Vagina (tissue), 2 donors: ENCODE results near the gene LRFN4. TPM values are rescaled to one million over a fixed set of nuclear protein-coding genes. Genes with fewer than 3 reads are reported as not detected.

Experiments
- DNase-seq, 2 donors: peaks; one replicate each; pipeline ENCODE4 v3.0.0-alpha.2; 2017; ENCODE audit errors: extremely low spot score in 2 of 2
- H3K27ac ChIP-seq: fragments of 200-600 bp; sonication (generic); one replicate; pipeline ENCODE4 v1.5.1; 2019
- H3K27me3 ChIP-seq: fragments of 200-600 bp; sonication (generic); one replicate; pipeline ENCODE4 v1.5.1; 2019
- H3K36me3 ChIP-seq, 2 donors: fragments of 200-600 bp; sonication (generic); one replicate each; pipeline ENCODE4 v1.5.1; 2017 to 2019
- H3K4me1 ChIP-seq: fragments of 200-600 bp; sonication (generic); one replicate; pipeline ENCODE4 v1.5.1; 2019
- H3K4me3 ChIP-seq, 2 donors: fragments of 200-600 bp; sonication (generic); 1 replicate in 1 of 2; 2 replicates in 1 of 2; pipeline ENCODE4 v1.5.1; 2016 to 2019
- H3K9me3 ChIP-seq: fragments of 200-600 bp; sonication (generic); one replicate; pipeline ENCODE4 v1.5.1; 2019
- CTCF ChIP-seq, 3 experiments: fragments of 450-650 bp in 2 of 3; fragments of 200-600 bp in 1 of 3; sonication (generic) in 1 of 3; IDR thresholded peaks; one replicate each; pipeline ENCODE4 v1.5.1; 2017 to 2019; ENCODE audit warnings: antibody characterized with exemption in 3 of 3, mild to moderate bottlenecking in 2 of 3, moderate library complexity in 2 of 3
- POLR2A ChIP-seq, 2 donors: fragments of 450-650 bp; IDR thresholded peaks; one replicate each; pipeline ENCODE4 v1.6.1; 2017; ENCODE audit warnings: antibody characterized with exemption in 2 of 2, mild to moderate bottlenecking in 2 of 2, moderate library complexity in 2 of 2
- POLR2AphosphoS5 ChIP-seq, 2 donors: sonication (generic); formaldehyde crosslinking; IDR thresholded peaks; one replicate each; pipeline ENCODE4 v1.9.0; 2017; ENCODE audit warnings: antibody characterized with exemption in 2 of 2, mild to moderate bottlenecking in 2 of 2, low read depth in 1 of 2; ENCODE audit not compliant: insufficient read depth in 1 of 2
- intact Hi-C: fragments of 100-400 bp; cut with DNase I; formaldehyde crosslinking; loops from one replicate; pipeline ENCODE4 v1.15.1; 2023
- total RNA-seq: library from RNA; depleted of rRNA; stranded (reverse); fragments of >200 nt; gene quantifications from one replicate; pipeline ENCODE4 v1.2.3, GENCODE V29; 2016

Gene LRFN4
- total RNA-seq, 1 donor from 2014 or later, result 8.1 TPM

GRCh38 chr11:66860449-66860831 is 3.6 kb downstream of the LRFN4 start:
- Histone ChIP-seq H3K4me1 (peaks cover 12% of the 10 kb centered on the region), H3K27me3 (no peaks in the 10 kb centered on the region), H3K27ac (no peak overlapping the region), H3K36me3 (no peaks in the 10 kb centered on the region), H3K9me3 (no peaks in the 10 kb centered on the region), H3K4me3 (no peak overlapping the region)
- TF ChIP-seq POLR2A (IDR thresholded peaks at IDR 0.05) (no peak), CTCF (IDR thresholded peaks at IDR 0.05) (no peak), POLR2AphosphoS5 (IDR thresholded peaks at IDR 0.05; ENCODE audit: insufficient read depth in 1 of 2, low read depth in 1 of 2) (no peak)
- intact Hi-C loops, result no loop called here
- no peak for DNase-seq

DNA sequence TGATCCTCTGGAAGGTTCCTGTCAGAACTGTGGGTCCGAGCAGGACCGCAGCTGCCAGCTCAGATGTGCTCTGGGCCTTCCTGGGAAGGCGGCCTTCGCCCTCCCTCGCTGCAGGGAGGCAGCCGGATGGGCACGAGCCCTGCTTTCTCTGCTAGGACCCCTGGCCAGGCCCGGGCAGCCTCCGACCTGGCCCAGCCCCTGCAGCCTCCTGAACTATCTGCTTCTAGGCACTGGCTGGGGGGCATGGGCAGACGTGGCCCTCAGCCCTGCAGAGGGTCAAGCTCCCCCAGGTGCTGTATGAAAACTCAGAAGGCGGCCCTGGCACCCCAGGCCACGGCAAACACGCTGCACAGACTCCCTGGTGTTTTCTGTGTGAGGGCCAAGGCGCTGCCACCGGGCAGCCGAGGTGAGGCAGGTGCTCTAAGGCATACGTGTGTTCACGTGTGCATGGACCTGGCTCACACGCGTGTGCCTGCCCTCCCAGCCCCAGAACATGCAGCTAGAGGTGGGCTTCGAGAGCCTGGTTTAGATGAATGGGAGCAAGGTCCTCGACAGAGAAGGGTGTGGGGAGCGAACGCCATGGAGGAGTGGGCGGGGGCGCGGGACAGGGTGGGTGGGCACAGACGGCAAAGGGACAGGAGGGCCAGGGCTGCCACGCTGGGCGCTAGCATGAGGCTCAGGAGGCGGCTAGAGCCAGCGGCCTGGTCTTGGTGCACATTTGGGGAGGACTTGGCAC is 4.3 kb downstream of the LRFN4 start:
- intact Hi-C loops, result no loop called here
- Histone ChIP-seq H3K4me3 (no peak overlapping the region), H3K9me3 (no peaks in the 10 kb centered on the region), H3K27me3 (no peaks in the 10 kb centered on the region), H3K4me1 (peaks cover 7% of the 10 kb centered on the region), H3K36me3 (no peaks in the 10 kb centered on the region), H3K27ac (no peak overlapping the region)
- no peak for DNase-seq
- TF ChIP-seq POLR2AphosphoS5 (IDR thresholded peaks at IDR 0.05; ENCODE audit: insufficient read depth in 1 of 2, low read depth in 1 of 2) (no peak), POLR2A (IDR thresholded peaks at IDR 0.05) (no peak), CTCF (IDR thresholded peaks at IDR 0.05) (no peak)

DNA sequence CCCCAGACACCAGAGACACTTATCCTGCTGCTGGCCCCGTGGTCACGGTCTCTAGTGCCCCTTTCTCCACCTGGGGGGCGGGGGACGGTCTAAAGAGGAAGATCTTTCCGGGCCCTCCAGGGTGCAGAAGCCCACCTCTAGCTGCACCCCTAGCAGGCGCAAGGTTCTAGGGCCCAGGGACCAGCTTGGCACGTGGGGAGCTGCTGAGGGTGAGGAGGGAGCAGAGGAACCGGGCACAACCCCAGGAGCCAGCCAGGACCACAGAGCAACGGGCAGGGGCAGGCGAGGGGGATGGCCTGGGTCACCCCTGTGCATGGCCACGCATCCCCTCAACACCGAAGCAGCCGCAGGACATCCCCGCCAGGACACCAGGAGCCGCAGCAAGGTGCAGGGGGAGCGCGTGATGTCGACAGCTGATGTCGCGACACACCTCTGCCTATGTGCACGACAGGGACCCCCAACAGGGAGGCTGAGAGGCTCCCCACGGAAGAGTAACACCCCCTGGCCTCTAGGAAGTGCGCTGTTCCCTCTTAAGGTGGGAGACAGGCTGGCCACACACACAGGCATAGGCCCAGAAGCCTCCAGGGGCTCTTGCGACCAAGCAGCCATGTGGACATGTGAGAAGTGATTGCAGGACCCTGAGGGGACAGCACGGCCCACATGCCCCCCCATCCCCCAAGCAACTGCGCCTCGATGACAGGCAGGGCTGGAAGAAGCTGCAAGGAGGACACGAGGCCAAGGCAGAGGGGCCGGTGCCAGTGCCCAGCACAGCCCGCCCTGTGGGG is 5.1 kb downstream of the LRFN4 start:
- Histone ChIP-seq H3K27me3 (no peaks in the 10 kb centered on the region), H3K27ac (no peak overlapping the region), H3K36me3 (no peaks in the 10 kb centered on the region), H3K4me1 (peaks cover 7% of the 10 kb centered on the region), H3K9me3 (no peaks in the 10 kb centered on the region), H3K4me3 (no peak overlapping the region)
- TF ChIP-seq CTCF (IDR thresholded peaks at IDR 0.05) (no peak), POLR2AphosphoS5 (IDR thresholded peaks at IDR 0.05; ENCODE audit: insufficient read depth in 1 of 2, low read depth in 1 of 2) (no peak), POLR2A (IDR thresholded peaks at IDR 0.05) (no peak)
- no peak for DNase-seq
- intact Hi-C loops, result no loop called here

- no peak for DNase-seq
- H3K27me3 ChIP-seq, result no peaks in the 10 kb centered on the region
- H3K4me3 ChIP-seq, result no peak overlapping the region
- TF ChIP-seq CTCF (IDR thresholded peaks at IDR 0.05), result no peak
- TF ChIP-seq POLR2A (IDR thresholded peaks at IDR 0.05), result no peak
- TF ChIP-seq POLR2AphosphoS5 (IDR thresholded peaks at IDR 0.05; ENCODE audit: insufficient read depth in 1 of 2, low read depth in 1 of 2), result no peak
- peaks cover 3% of the 10 kb centered on the region for H3K4me1 ChIP-seq
- no peak overlapping the region for H3K27ac ChIP-seq
- no peaks in the 10 kb centered on the region for H3K9me3 ChIP-seq
- intact Hi-C loops, result no loop called here
- no peaks in the 10 kb centered on the region for H3K36me3 ChIP-seq
These were observed 5.7 kb downstream of the LRFN4 start for GRCh38 chr11:66862559-66863037.
